GM12878 (cell line): ENCODE data around the gene MAPK8IP3. TPM values are rescaled to one million over a fixed set of nuclear protein-coding genes. Genes with fewer than 3 reads are reported as not detected.
A peak's percentile ranks its signal among the peaks of the same experiment; 100 is the strongest.

Source experiments
- MLLT1 ChIP-seq: fragments of 450-650 bp; IDR thresholded peaks from 2 replicates; pipeline ENCODE4 v1.6.1; 2016; ENCODE audit warnings: mild to moderate bottlenecking
- MTA2 ChIP-seq: fragments of 450-650 bp; IDR thresholded peaks from 2 replicates; pipeline ENCODE4 v1.6.1; 2016; ENCODE audit warnings: low read depth, mild to moderate bottlenecking, moderate library complexity
- microRNA-seq: library from miRNA; unstranded; fragments of <30 nt; microRNA quantifications from one replicate; pipeline ENCODE4, GENCODE V29; 2018
- polyA plus RNA-seq, 11 experiments: library from polyadenylated mRNA; depleted of rRNA in 4 of 11; unstranded in 6 of 11; stranded (reverse) in 5 of 11; fragments of >200 nt; fragmentation: Nextera tagmentation in 4 of 11; fragmentation: Illumina TruSeq in 1 of 11; extraction: Ambion mirVana in 4 of 11; extraction: Trizol in 1 of 11; gene quantifications; 1 replicate in 1 of 11; 2 replicates in 10 of 11; pipeline versions ENCODE4 v1.2.1 to v1.2.3, GENCODE V29; 2011 to 2016; ENCODE audit warnings: inconsistent platforms in 2 of 11, missing spikeins in 2 of 11, low read depth in 1 of 11
- small RNA-seq: library from RNA; depleted of rRNA; stranded (forward); fragments of <200 nt; gene quantifications from one replicate; pipeline ENCODE3, GENCODE V24; 2014
- total RNA-seq, 4 experiments: library from RNA; depleted of rRNA in 3 of 4; stranded (reverse); fragments of >200 nt in 3 of 4; fragmentation: Illumina TruSeq in 1 of 4; extraction: Trizol in 1 of 4; gene quantifications; 2 replicates each; pipeline versions ENCODE4 v1.2.1 to v1.2.3, GENCODE V29; 2013 to 2021
- TF ChIP-seq, protein P1 (sequence below): fragments of 450-650 bp; IDR thresholded peaks from 2 replicates; pipeline ENCODE4 v1.6.1; 2017; ENCODE audit warnings: low read depth, mild to moderate bottlenecking, moderate library complexity

Gene MAPK8IP3
- total and polyA plus RNA-seq, 10 of the 15 experiments (the other 5 are each of a cell fraction or from before 2014, with no cell fraction given): 0.06 to 67.9 (median 18.2) TPM

- no peak for TF ChIP-seq MLLT1
- no peak for TF ChIP-seq MTA2
- TF ChIP-seq, protein P1, sequence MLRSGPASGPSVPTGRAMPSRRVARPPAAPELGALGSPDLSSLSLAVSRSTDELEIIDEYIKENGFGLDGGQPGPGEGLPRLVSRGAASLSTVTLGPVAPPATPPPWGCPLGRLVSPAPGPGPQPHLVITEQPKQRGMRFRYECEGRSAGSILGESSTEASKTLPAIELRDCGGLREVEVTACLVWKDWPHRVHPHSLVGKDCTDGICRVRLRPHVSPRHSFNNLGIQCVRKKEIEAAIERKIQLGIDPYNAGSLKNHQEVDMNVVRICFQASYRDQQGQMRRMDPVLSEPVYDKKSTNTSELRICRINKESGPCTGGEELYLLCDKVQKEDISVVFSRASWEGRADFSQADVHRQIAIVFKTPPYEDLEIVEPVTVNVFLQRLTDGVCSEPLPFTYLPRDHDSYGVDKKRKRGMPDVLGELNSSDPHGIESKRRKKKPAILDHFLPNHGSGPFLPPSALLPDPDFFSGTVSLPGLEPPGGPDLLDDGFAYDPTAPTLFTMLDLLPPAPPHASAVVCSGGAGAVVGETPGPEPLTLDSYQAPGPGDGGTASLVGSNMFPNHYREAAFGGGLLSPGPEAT: no peak
Measured at GRCh38 chr16:1819611-1820010, 113.6 kb downstream of the MAPK8IP3 start (continued).

Small RNAs within 50 kb of the gene (microRNA-seq; reads per million reads assigned to microRNA genes)
- 2.1 reads per million, percentile 6 among the genes with 10 or more reads in this experiment for gene MIR3177

Small RNAs within 50 kb of the gene (small RNA-seq; reads per million reads assigned to genes)
- 2.0 reads per million, percentile 61 among the genes with 10 or more reads in this experiment for gene MIR3177

Other genes starting within 250 kb of the MAPK8IP3 start
Only the 7 nearest of the 19 such genes appear.
- 48.9 and 51.7 TPM in 2 replicates for gene JPT2, start 27.9 kb upstream of the MAPK8IP3 start, total RNA-seq (2014; rRNA removed)
- 47.3 and 48.0 TPM in 2 replicates for gene JPT2, start 27.9 kb upstream of the MAPK8IP3 start, total RNA-seq (2014; rRNA removed; fragmentation: Illumina TruSeq; extraction: Trizol)
- gene JPT2, start 27.9 kb upstream of the MAPK8IP3 start, total RNA-seq (2021): 78.4 and 82.0 TPM in 2 replicates
- 59.8 and 66.8 TPM in 2 replicates for gene JPT2, start 27.9 kb upstream of the MAPK8IP3 start, polyA plus RNA-seq (2011; rRNA removed)
- gene JPT2, start 27.9 kb upstream of the MAPK8IP3 start, polyA plus RNA-seq (2014; fragmentation: Illumina TruSeq; extraction: Trizol): 61.6 and 75.6 TPM in 2 replicates
- 10 to 100 TPM; 15.6 to 26.7 TPM for gene JPT2, start 27.9 kb upstream of the MAPK8IP3 start, polyA plus RNA-seq (2014; fragmentation: Nextera tagmentation; extraction: Ambion mirVana)
- 62.1 and 75.1 TPM in 2 replicates for gene JPT2, start 27.9 kb upstream of the MAPK8IP3 start, polyA plus RNA-seq (2014; rRNA removed)
- gene JPT2, start 27.9 kb upstream of the MAPK8IP3 start, polyA plus RNA-seq (2016; fragmentation: Nextera tagmentation; extraction: Ambion mirVana): 10 to 100 TPM; 11.7 to 12.0 TPM
- gene NME3, start 65.3 kb downstream of the MAPK8IP3 start, total RNA-seq (2014; rRNA removed): 49.8 and 55.5 TPM in 2 replicates
- 4.3 and 5.2 TPM in 2 replicates for gene NME3, start 65.3 kb downstream of the MAPK8IP3 start, total RNA-seq (2014; rRNA removed; fragmentation: Illumina TruSeq; extraction: Trizol)
- gene NME3, start 65.3 kb downstream of the MAPK8IP3 start, total RNA-seq (2021): 46.7 and 47.7 TPM in 2 replicates
- 5.1 and 13.6 TPM in 2 replicates for gene NME3, start 65.3 kb downstream of the MAPK8IP3 start, polyA plus RNA-seq (2011; rRNA removed)
- gene NME3, start 65.3 kb downstream of the MAPK8IP3 start, polyA plus RNA-seq (2014; fragmentation: Illumina TruSeq; extraction: Trizol): 0.81 TPM in 1 of 2 replicates, not detected in the other
- gene NME3, start 65.3 kb downstream of the MAPK8IP3 start, polyA plus RNA-seq (2014; fragmentation: Nextera tagmentation; extraction: Ambion mirVana): 1 to 10 TPM in 1 of 2 experiments, under 1 TPM in 1; 0.61 to 4.6 TPM
- gene NME3, start 65.3 kb downstream of the MAPK8IP3 start, polyA plus RNA-seq (2014; rRNA removed): 51.7 and 63.4 TPM in 2 replicates
- gene NME3, start 65.3 kb downstream of the MAPK8IP3 start, polyA plus RNA-seq (2016; fragmentation: Nextera tagmentation; extraction: Ambion mirVana): 10 to 100 TPM; 39.5 to 41.1 TPM
- 6.2 and 9.5 TPM in 2 replicates for gene EME2, start 66.6 kb downstream of the MAPK8IP3 start, total RNA-seq (2014; rRNA removed)
- 1.4 and 2.1 TPM in 2 replicates for gene EME2, start 66.6 kb downstream of the MAPK8IP3 start, total RNA-seq (2014; rRNA removed; fragmentation: Illumina TruSeq; extraction: Trizol)
- gene EME2, start 66.6 kb downstream of the MAPK8IP3 start, total RNA-seq (2021): 15.8 and 16.9 TPM in 2 replicates
- gene EME2, start 66.6 kb downstream of the MAPK8IP3 start, polyA plus RNA-seq (2011; rRNA removed): 2.8 and 4.7 TPM in 2 replicates
- gene EME2, start 66.6 kb downstream of the MAPK8IP3 start, polyA plus RNA-seq (2014; fragmentation: Illumina TruSeq; extraction: Trizol): 0.79 and 2.1 TPM in 2 replicates
- gene EME2, start 66.6 kb downstream of the MAPK8IP3 start, polyA plus RNA-seq (2014; fragmentation: Nextera tagmentation; extraction: Ambion mirVana): under 1 TPM; 0.29 to 0.80 TPM
- 13.3 and 16.2 TPM in 2 replicates for gene EME2, start 66.6 kb downstream of the MAPK8IP3 start, polyA plus RNA-seq (2014; rRNA removed)
- 1 to 10 TPM; 3.4 to 4.7 TPM for gene EME2, start 66.6 kb downstream of the MAPK8IP3 start, polyA plus RNA-seq (2016; fragmentation: Nextera tagmentation; extraction: Ambion mirVana)
- gene MRPS34, start 66.9 kb downstream of the MAPK8IP3 start, total RNA-seq (2014; rRNA removed): 144 and 185 TPM in 2 replicates
- 92.3 and 109 TPM in 2 replicates for gene MRPS34, start 66.9 kb downstream of the MAPK8IP3 start, total RNA-seq (2014; rRNA removed; fragmentation: Illumina TruSeq; extraction: Trizol)
- gene MRPS34, start 66.9 kb downstream of the MAPK8IP3 start, total RNA-seq (2021): 184 and 190 TPM in 2 replicates
- 62.8 and 99.3 TPM in 2 replicates for gene MRPS34, start 66.9 kb downstream of the MAPK8IP3 start, polyA plus RNA-seq (2011; rRNA removed)
- 18.2 and 56.0 TPM in 2 replicates for gene MRPS34, start 66.9 kb downstream of the MAPK8IP3 start, polyA plus RNA-seq (2014; fragmentation: Illumina TruSeq; extraction: Trizol)
- gene MRPS34, start 66.9 kb downstream of the MAPK8IP3 start, polyA plus RNA-seq (2014; fragmentation: Nextera tagmentation; extraction: Ambion mirVana): 10 to 100 TPM in 1 of 2 experiments, 1 to 10 TPM in 1; 3.6 to 17.9 TPM
- 189 and 209 TPM in 2 replicates for gene MRPS34, start 66.9 kb downstream of the MAPK8IP3 start, polyA plus RNA-seq (2014; rRNA removed)
- 100 to 1,000 TPM; 265 to 285 TPM for gene MRPS34, start 66.9 kb downstream of the MAPK8IP3 start, polyA plus RNA-seq (2016; fragmentation: Nextera tagmentation; extraction: Ambion mirVana)
- gene SPSB3, start 76.4 kb downstream of the MAPK8IP3 start, total RNA-seq (2014; rRNA removed): 22.2 and 26.2 TPM in 2 replicates
- 4.4 and 5.5 TPM in 2 replicates for gene SPSB3, start 76.4 kb downstream of the MAPK8IP3 start, total RNA-seq (2014; rRNA removed; fragmentation: Illumina TruSeq; extraction: Trizol)
- 18.3 and 18.5 TPM in 2 replicates for gene SPSB3, start 76.4 kb downstream of the MAPK8IP3 start, total RNA-seq (2021)
- gene SPSB3, start 76.4 kb downstream of the MAPK8IP3 start, polyA plus RNA-seq (2011; rRNA removed): 4.7 and 9.7 TPM in 2 replicates
- gene SPSB3, start 76.4 kb downstream of the MAPK8IP3 start, polyA plus RNA-seq (2014; fragmentation: Illumina TruSeq; extraction: Trizol): 0.97 and 2.8 TPM in 2 replicates
- 1 to 10 TPM in 1 of 2 experiments, under 1 TPM in 1; 0.31 to 1.5 TPM for gene SPSB3, start 76.4 kb downstream of the MAPK8IP3 start, polyA plus RNA-seq (2014; fragmentation: Nextera tagmentation; extraction: Ambion mirVana)
- gene SPSB3, start 76.4 kb downstream of the MAPK8IP3 start, polyA plus RNA-seq (2014; rRNA removed): 26.9 and 32.4 TPM in 2 replicates
- gene SPSB3, start 76.4 kb downstream of the MAPK8IP3 start, polyA plus RNA-seq (2016; fragmentation: Nextera tagmentation; extraction: Ambion mirVana): 10 to 100 TPM; 25.3 to 26.1 TPM
- gene NUBP2, start 76.8 kb downstream of the MAPK8IP3 start, total RNA-seq (2014; rRNA removed): 88.8 and 106 TPM in 2 replicates
- 11.0 and 13.5 TPM in 2 replicates for gene NUBP2, start 76.8 kb downstream of the MAPK8IP3 start, total RNA-seq (2014; rRNA removed; fragmentation: Illumina TruSeq; extraction: Trizol)
- gene NUBP2, start 76.8 kb downstream of the MAPK8IP3 start, total RNA-seq (2021): 73.2 and 79.8 TPM in 2 replicates
- 8.2 and 23.6 TPM in 2 replicates for gene NUBP2, start 76.8 kb downstream of the MAPK8IP3 start, polyA plus RNA-seq (2011; rRNA removed)
- gene NUBP2, start 76.8 kb downstream of the MAPK8IP3 start, polyA plus RNA-seq (2014; fragmentation: Illumina TruSeq; extraction: Trizol): 0.73 and 6.5 TPM in 2 replicates
- gene NUBP2, start 76.8 kb downstream of the MAPK8IP3 start, polyA plus RNA-seq (2014; fragmentation: Nextera tagmentation; extraction: Ambion mirVana): 1 to 10 TPM; 1.9 to 5.9 TPM
- 80.5 and 94.5 TPM in 2 replicates for gene NUBP2, start 76.8 kb downstream of the MAPK8IP3 start, polyA plus RNA-seq (2014; rRNA removed)
- gene NUBP2, start 76.8 kb downstream of the MAPK8IP3 start, polyA plus RNA-seq (2016; fragmentation: Nextera tagmentation; extraction: Ambion mirVana): 100 to 1,000 TPM; 115 to 129 TPM
- gene IGFALS, start 87.5 kb downstream of the MAPK8IP3 start, total RNA-seq (2014; rRNA removed): 0.11 TPM in 1 of 2 replicates, not detected in the other
- not detected in 2 replicates for gene IGFALS, start 87.5 kb downstream of the MAPK8IP3 start, total RNA-seq (2014; rRNA removed; fragmentation: Illumina TruSeq; extraction: Trizol)
- not detected in 2 replicates for gene IGFALS, start 87.5 kb downstream of the MAPK8IP3 start, total RNA-seq (2021)
- gene IGFALS, start 87.5 kb downstream of the MAPK8IP3 start, polyA plus RNA-seq (2011; rRNA removed): not detected in 2 replicates
- not detected in 2 replicates for gene IGFALS, start 87.5 kb downstream of the MAPK8IP3 start, polyA plus RNA-seq (2014; fragmentation: Illumina TruSeq; extraction: Trizol)
- not detected for gene IGFALS, start 87.5 kb downstream of the MAPK8IP3 start, polyA plus RNA-seq (2014; fragmentation: Nextera tagmentation; extraction: Ambion mirVana)
- 0.04 TPM in 1 of 2 replicates, not detected in the other for gene IGFALS, start 87.5 kb downstream of the MAPK8IP3 start, polyA plus RNA-seq (2014; rRNA removed)
- not detected for gene IGFALS, start 87.5 kb downstream of the MAPK8IP3 start, polyA plus RNA-seq (2016; fragmentation: Nextera tagmentation; extraction: Ambion mirVana)